Mammary epithelial cell (primary cell): Measurements from ENCODE around the gene KRTAP5-8.

Experiments used
- EZH2 ChIP-seq: IDR thresholded peaks from 2 replicates; pipeline ENCODE4 v1.6.1; 2012; ENCODE audit warnings: low read length, inconsistent platforms, borderline replicate concordance
- TF ChIP-seq, protein P1 (sequence below), 2 donors: IDR thresholded peaks in 1 of 2; conservative IDR thresholded peaks in 1 of 2; 2 replicates each; pipeline ENCODE4 v1.5.1; 2011 to 2012; ENCODE audit warnings: inconsistent platforms in 2 of 2, low read length in 2 of 2, mild to moderate bottlenecking in 2 of 2, control low read depth in 1 of 2, low read depth in 1 of 2; ENCODE audit not compliant: insufficient read depth in 1 of 2; ENCODE audit errors: extremely low read depth in 1 of 2

DNA sequence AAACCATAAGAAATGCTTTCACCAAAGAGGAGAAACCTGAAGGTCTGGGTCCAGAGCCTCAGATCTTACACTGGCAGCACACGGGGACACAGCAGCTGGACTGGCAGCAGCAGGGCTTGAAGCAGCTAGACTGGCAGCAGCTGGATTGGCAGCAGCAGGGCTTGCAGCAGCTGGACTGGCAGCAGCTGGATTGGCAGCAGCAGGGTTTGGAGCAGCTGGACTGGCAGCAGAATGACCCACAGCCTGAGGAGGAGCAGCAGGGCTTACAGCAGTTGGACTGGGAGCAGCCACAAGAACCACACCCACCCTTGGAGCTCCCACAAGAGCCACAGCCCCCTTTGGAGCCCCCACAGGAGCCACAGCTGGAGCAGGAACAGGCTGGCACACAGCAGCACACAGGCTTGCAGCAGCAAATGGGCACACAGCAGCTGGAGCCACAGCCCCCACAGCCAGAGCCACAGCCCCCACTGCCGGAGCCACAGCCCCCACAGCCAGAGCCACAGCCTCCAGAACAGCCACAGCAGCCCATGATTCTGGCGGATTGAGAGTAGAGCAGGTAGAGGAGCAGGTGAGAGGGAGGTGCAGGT is 44.6 kb downstream of the KRTAP5-8 start, which contains the start of gene KRTAP5-11:
- TF ChIP-seq, protein P1, sequence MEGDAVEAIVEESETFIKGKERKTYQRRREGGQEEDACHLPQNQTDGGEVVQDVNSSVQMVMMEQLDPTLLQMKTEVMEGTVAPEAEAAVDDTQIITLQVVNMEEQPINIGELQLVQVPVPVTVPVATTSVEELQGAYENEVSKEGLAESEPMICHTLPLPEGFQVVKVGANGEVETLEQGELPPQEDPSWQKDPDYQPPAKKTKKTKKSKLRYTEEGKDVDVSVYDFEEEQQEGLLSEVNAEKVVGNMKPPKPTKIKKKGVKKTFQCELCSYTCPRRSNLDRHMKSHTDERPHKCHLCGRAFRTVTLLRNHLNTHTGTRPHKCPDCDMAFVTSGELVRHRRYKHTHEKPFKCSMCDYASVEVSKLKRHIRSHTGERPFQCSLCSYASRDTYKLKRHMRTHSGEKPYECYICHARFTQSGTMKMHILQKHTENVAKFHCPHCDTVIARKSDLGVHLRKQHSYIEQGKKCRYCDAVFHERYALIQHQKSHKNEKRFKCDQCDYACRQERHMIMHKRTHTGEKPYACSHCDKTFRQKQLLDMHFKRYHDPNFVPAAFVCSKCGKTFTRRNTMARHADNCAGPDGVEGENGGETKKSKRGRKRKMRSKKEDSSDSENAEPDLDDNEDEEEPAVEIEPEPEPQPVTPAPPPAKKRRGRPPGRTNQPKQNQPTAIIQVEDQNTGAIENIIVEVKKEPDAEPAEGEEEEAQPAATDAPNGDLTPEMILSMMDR (conservative IDR thresholded peaks at IDR 0.05 in 1 of 2, IDR thresholded peaks at IDR 0.05 in 1 of 2; ENCODE audit: extremely low read depth in 1 of 2, insufficient read depth in 1 of 2, low read depth in 1 of 2, low read length in 2 of 2) = no peak
- TF ChIP-seq EZH2 = no peak
